GM23338 (cell line): Measurements from ENCODE around the gene RHOT1. TPM values are rescaled to one million over a fixed set of nuclear protein-coding genes. Genes with fewer than 3 reads are reported as not detected.

Source experiments
- ATAC-seq: fragments of 200-7000 bp; cut with Tn5 transposase; 3 replicates; pipeline ENCODE4 v1.9.1; 2020
- DNase-seq: peaks from one replicate; pipeline ENCODE4 v3.0.0-alpha.2; 2015; ENCODE audit warnings: low spot score
- H2AFZ ChIP-seq: fragments of 200-600 bp; sonication (generic); 2 replicates; pipeline ENCODE4 v1.8.0; 2016; ENCODE audit warnings: antibody characterized with exemption, mild to moderate bottlenecking, moderate library complexity
- H3F3A ChIP-seq: fragments of 200-600 bp; sonication (generic); replicated peaks from 2 replicates; pipeline ENCODE4 v1.8.0; 2017; ENCODE audit warnings: antibody characterized with exemption, mixed run types, low read depth
- H3K27ac ChIP-seq: fragments of 200-600 bp; sonication (generic); 2 replicates; pipeline ENCODE4 v1.6.1; 2016; ENCODE audit warnings: low read depth
- H3K27me3 ChIP-seq: fragments of 200-600 bp; sonication (generic); 2 replicates; pipeline ENCODE4 v1.8.0; 2016; ENCODE audit warnings: mild to moderate bottlenecking, mixed run types, moderate library complexity; ENCODE audit not compliant: insufficient read depth
- H3K36me3 ChIP-seq: fragments of 200-600 bp; sonication (generic); 2 replicates; pipeline ENCODE4 v1.8.0; 2016; ENCODE audit warnings: mild to moderate bottlenecking; ENCODE audit not compliant: insufficient read depth
- H3K4me1 ChIP-seq: fragments of 200-600 bp; sonication (generic); 2 replicates; pipeline ENCODE4 v1.8.0; 2016; ENCODE audit warnings: mild to moderate bottlenecking, moderate library complexity; ENCODE audit not compliant: insufficient read depth
- H3K4me2 ChIP-seq: fragments of 200-600 bp; sonication (generic); 2 replicates; pipeline ENCODE4 v1.7.1; 2017; ENCODE audit warnings: mixed run types
- H3K4me3 ChIP-seq: fragments of 200-600 bp; sonication (generic); 2 replicates; pipeline ENCODE4 v1.6.1; 2016; ENCODE audit warnings: mixed run types
- H3K79me2 ChIP-seq: fragments of 200-600 bp; sonication (generic); replicated peaks from 2 replicates; pipeline ENCODE4 v1.8.0; 2017; ENCODE audit warnings: mild to moderate bottlenecking; ENCODE audit not compliant: insufficient read depth
- H3K9me2 ChIP-seq: fragments of 200-600 bp; sonication (generic); 2 replicates; pipeline ENCODE4 v1.8.0; 2017; ENCODE audit not compliant: insufficient read depth
- H4K20me1 ChIP-seq: fragments of 200-600 bp; sonication (generic); replicated peaks from 2 replicates; pipeline ENCODE4 v1.8.0; 2017; ENCODE audit warnings: mild to moderate bottlenecking; ENCODE audit not compliant: insufficient read depth
- H3K27ac Mint-ChIP-seq: 2 replicates; pipeline ENCODE4 v1.8.0; 2020; ENCODE audit warnings: inconsistent platforms, mild to moderate bottlenecking, moderate library complexity, mixed read lengths
- H3K27me3 Mint-ChIP-seq: 3 replicates; pipeline ENCODE4 v1.8.0; 2022; ENCODE audit warnings: low read depth, mild to moderate bottlenecking, moderate library complexity, mixed read lengths, inconsistent platforms; ENCODE audit not compliant: insufficient read depth, poor library complexity
- H3K36me3 Mint-ChIP-seq: 3 replicates; pipeline ENCODE4 v1.8.0; 2021; ENCODE audit warnings: low read depth, mild to moderate bottlenecking, inconsistent platforms, moderate library complexity, mixed read lengths
- H3K4me1 Mint-ChIP-seq: 3 replicates; pipeline ENCODE4 v1.8.0; 2020; ENCODE audit warnings: mild to moderate bottlenecking, inconsistent platforms, mixed read lengths
- H3K4me3 Mint-ChIP-seq: 3 replicates; pipeline ENCODE4 v1.8.0; 2021; ENCODE audit warnings: moderate library complexity, mild to moderate bottlenecking, inconsistent platforms, mixed read lengths
- H3K9me3 Mint-ChIP-seq: 3 replicates; pipeline ENCODE4 v1.8.0; 2020; ENCODE audit warnings: moderate library complexity, mild to moderate bottlenecking, inconsistent platforms, mixed read lengths
- ETS1 ChIP-seq: IDR thresholded peaks from 2 replicates; pipeline ENCODE4 v1.6.1; 2016; ENCODE audit warnings: antibody characterized with exemption
- EZH2phosphoT487 ChIP-seq: fragments of 200-600 bp; sonication (generic); IDR thresholded peaks from one replicate; pipeline ENCODE4 v1.8.1; 2018; ENCODE audit warnings: antibody characterized with exemption; ENCODE audit not compliant: unreplicated experiment
- NANOG ChIP-seq: IDR thresholded peaks from 2 replicates; pipeline ENCODE4 v1.6.1; 2016; ENCODE audit warnings: antibody characterized with exemption, borderline replicate concordance
- POLR2AphosphoS5 ChIP-seq: IDR thresholded peaks from 2 replicates; pipeline ENCODE4 v1.6.1; 2016; ENCODE audit warnings: antibody characterized with exemption, low read depth
- ZNF114 ChIP-seq: fragments of 250-450 bp; sonication (Bioruptor Pico); IDR thresholded peaks from 2 replicates; pipeline ENCODE4 v1.5.0; 2020; ENCODE audit warnings: mild to moderate bottlenecking, moderate library complexity
- ZNF331 ChIP-seq: fragments of 250-450 bp; sonication (Bioruptor Pico); IDR thresholded peaks from 2 replicates; pipeline ENCODE4 v1.5.0; 2020; ENCODE audit warnings: low read depth, mild to moderate bottlenecking, moderate library complexity
- ZNF462 ChIP-seq: fragments of 250-450 bp; sonication (Bioruptor Pico); IDR thresholded peaks from 2 replicates; pipeline ENCODE4 v1.5.0; 2020; ENCODE audit warnings: mild to moderate bottlenecking, moderate library complexity
- polyA plus RNA-seq: library from polyadenylated mRNA; unstranded; fragments of >200 nt; fragmentation: Nextera tagmentation; extraction: Ambion mirVana; gene quantifications from 2 replicates; pipeline ENCODE4 v1.2.1, GENCODE V29; 2016
- total RNA-seq: library from RNA; depleted of rRNA; stranded (reverse); fragments of >200 nt; shearing (Covaris generic); gene quantifications from 2 replicates; pipeline ENCODE4 v1.2.3, GENCODE V29; 2014

Gene RHOT1
- total and polyA plus RNA-seq, 2 experiments from 2014 or later = 40.8 to 53.5 TPM

GRCh38 chr17:32227910-32228309 is 85.6 kb downstream of the RHOT1 start:
- Mint-ChIP-seq H3K27me3 (peaks cover under 1% of the 10 kb centered on the region), H3K27ac (peak overlapping the region; percentile 75), H3K4me1 (peaks cover 43% of the 10 kb centered on the region), H3K4me3 (peak overlapping the region; percentile 57), H3K36me3 (peaks cover 3% of the 10 kb centered on the region; the same call in 1 of the 3 replicates), H3K9me3 (no peaks in the 10 kb centered on the region; the same call in 2 of the 3 replicates)
- no peak for TF ChIP-seq ZNF331 (CRISPR knock-in tag)
- TF ChIP-seq POLR2AphosphoS5 = 0 out of 2 replicates have a peak, but pooled peaks have one; percentile 34
- TF ChIP-seq NANOG = peak; percentile 81
- Histone ChIP-seq H3K4me1 (peaks cover 35% of the 10 kb centered on the region), H3K9me2 (no peaks in the 10 kb centered on the region), H3K4me2 (peak overlapping the region; percentile 67), H3K79me2 (no peaks in the 10 kb centered on the region), H4K20me1 (no peaks in the 10 kb centered on the region), H3K27me3 (no peaks in the 10 kb centered on the region), H3F3A (no peaks in the 10 kb centered on the region; the same call in 1 of the 2 replicates), H3K27ac (peak overlapping the region; percentile 80), H3K36me3 (no peaks in the 10 kb centered on the region), H2AFZ (no peak overlapping the region), H3K4me3 (peak overlapping the region; percentile 42; the same call in 1 of the 2 replicates)
- ATAC-seq (peak; percentile 93), DNase-seq (peak; percentile 92)

- H3K4me2 ChIP-seq = no peak overlapping the region
- no peaks in the 10 kb centered on the region for H3K27me3 ChIP-seq
- peaks cover 21% of the 10 kb centered on the region for H3K4me1 Mint-ChIP-seq
- H3K9me2 ChIP-seq = no peaks in the 10 kb centered on the region
- DNase-seq = no peak
- H3F3A ChIP-seq = no peaks in the 10 kb centered on the region; the same call in 1 of the 2 replicates
- H3K36me3 Mint-ChIP-seq = no peaks in the 10 kb centered on the region
- no peaks in the 10 kb centered on the region for H3K79me2 ChIP-seq
- H3K36me3 ChIP-seq = no peaks in the 10 kb centered on the region
- no peak for TF ChIP-seq ZNF331 (CRISPR knock-in tag)
- H3K4me3 Mint-ChIP-seq = no peak overlapping the region
- no peak overlapping the region for H2AFZ ChIP-seq
- H3K27ac Mint-ChIP-seq = no peak overlapping the region
- H4K20me1 ChIP-seq = no peaks in the 10 kb centered on the region
- H3K4me3 ChIP-seq = no peak overlapping the region
- no peak overlapping the region for H3K27ac ChIP-seq
- peaks cover 2% of the 10 kb centered on the region for H3K27me3 Mint-ChIP-seq
- no peaks in the 10 kb centered on the region; the same call in 2 of the 3 replicates for H3K9me3 Mint-ChIP-seq
- H3K4me1 ChIP-seq = peaks cover 10% of the 10 kb centered on the region
- no peak for ATAC-seq
Measured at GRCh38 chr17:32235588-32235987, 93.3 kb downstream of the RHOT1 start.

GRCh38 chr17:32239456-32239855 is 97.2 kb downstream of the RHOT1 start:
- no peaks in the 10 kb centered on the region; the same call in 1 of the 2 replicates for H3F3A ChIP-seq
- no peaks in the 10 kb centered on the region for H4K20me1 ChIP-seq
- H2AFZ ChIP-seq = no peak overlapping the region
- no peaks in the 10 kb centered on the region for H3K9me2 ChIP-seq
- Mint-ChIP-seq H3K27me3 (peaks cover 3% of the 10 kb centered on the region), H3K4me3 (no peak overlapping the region), H3K36me3 (no peaks in the 10 kb centered on the region), H3K4me1 (peaks cover 14% of the 10 kb centered on the region), H3K27ac (no peak overlapping the region), H3K9me3 (no peaks in the 10 kb centered on the region; the same call in 2 of the 3 replicates)
- H3K4me2 ChIP-seq = no peak overlapping the region
- no peaks in the 10 kb centered on the region for H3K79me2 ChIP-seq
- H3K27ac ChIP-seq = no peak overlapping the region
- DNase-seq (no peak), ATAC-seq (no peak)
- no peak overlapping the region for H3K4me3 ChIP-seq
- no peaks in the 10 kb centered on the region for H3K36me3 ChIP-seq
- H3K27me3 ChIP-seq = no peaks in the 10 kb centered on the region
- H3K4me1 ChIP-seq = 0 out of 2 replicates have a peak, but pooled peaks cover 4% of the 10 kb centered on the region
- TF ChIP-seq ZNF331 (CRISPR knock-in tag) (no peak), ZNF462 (CRISPR knock-in tag) (no peak), EZH2phosphoT487 (no peak), ETS1 (no peak), NANOG (no peak), POLR2AphosphoS5 (no peak), ZNF114 (no peak)
